ENCODE results near the gene TSPAN4.

DNA sequence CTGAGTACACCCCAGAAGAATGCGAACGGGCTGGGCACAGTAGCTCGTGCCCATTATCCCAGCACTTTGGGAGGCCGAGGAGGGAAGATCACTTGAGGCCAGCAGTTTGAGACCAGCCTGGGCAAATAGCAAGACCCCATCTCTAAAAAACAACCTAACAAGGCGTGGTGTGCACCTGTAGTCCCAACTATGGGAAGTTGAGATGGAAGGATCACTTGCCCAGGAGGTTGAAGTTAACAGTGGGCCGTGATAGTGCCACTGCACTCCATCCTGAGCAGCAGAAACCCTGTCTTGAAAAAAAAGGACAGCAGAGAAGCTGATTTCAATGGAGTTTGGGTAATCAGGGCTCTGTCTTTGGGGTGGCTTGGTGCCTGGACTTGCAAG is 29.6 kb upstream of the TSPAN4 start:
- TF ChIP-seq, protein P1, sequence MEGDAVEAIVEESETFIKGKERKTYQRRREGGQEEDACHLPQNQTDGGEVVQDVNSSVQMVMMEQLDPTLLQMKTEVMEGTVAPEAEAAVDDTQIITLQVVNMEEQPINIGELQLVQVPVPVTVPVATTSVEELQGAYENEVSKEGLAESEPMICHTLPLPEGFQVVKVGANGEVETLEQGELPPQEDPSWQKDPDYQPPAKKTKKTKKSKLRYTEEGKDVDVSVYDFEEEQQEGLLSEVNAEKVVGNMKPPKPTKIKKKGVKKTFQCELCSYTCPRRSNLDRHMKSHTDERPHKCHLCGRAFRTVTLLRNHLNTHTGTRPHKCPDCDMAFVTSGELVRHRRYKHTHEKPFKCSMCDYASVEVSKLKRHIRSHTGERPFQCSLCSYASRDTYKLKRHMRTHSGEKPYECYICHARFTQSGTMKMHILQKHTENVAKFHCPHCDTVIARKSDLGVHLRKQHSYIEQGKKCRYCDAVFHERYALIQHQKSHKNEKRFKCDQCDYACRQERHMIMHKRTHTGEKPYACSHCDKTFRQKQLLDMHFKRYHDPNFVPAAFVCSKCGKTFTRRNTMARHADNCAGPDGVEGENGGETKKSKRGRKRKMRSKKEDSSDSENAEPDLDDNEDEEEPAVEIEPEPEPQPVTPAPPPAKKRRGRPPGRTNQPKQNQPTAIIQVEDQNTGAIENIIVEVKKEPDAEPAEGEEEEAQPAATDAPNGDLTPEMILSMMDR (conservative IDR thresholded peaks at IDR 0.05; ENCODE audit: low read length) = no peak
- no peak for TF ChIP-seq EZH2phosphoT487 (IDR thresholded peaks at IDR 0.05; ENCODE audit: borderline replicate concordance, low read depth, low read length)

All from OCI-LY7 (cell line).